Skeletal muscle satellite cell (primary cell): Measurements from ENCODE around the gene CTLA4.
A peak's percentile ranks its signal among the peaks of the same experiment; 100 is the strongest.

ENCODE experiments used
- H3K27me3 ChIP-seq: 2 replicates; pipeline ENCODE4 v1.7.0; 2013; ENCODE audit warnings: low read length; ENCODE audit not compliant: control insufficient read depth, insufficient read depth
- H3K36me3 ChIP-seq: 2 replicates; pipeline ENCODE4 v1.7.0; 2013; ENCODE audit warnings: mild to moderate bottlenecking, control low read depth, low read length; ENCODE audit not compliant: insufficient read depth
- H3K4me1 ChIP-seq: 2 replicates; pipeline ENCODE4 v1.7.0; 2013; ENCODE audit warnings: low read length; ENCODE audit not compliant: control insufficient read depth, insufficient read depth
- H3K4me2 ChIP-seq: 2 replicates; pipeline ENCODE4 v1.7.0; 2013; ENCODE audit warnings: mild to moderate bottlenecking, low read length
- H3K4me3 ChIP-seq: 2 replicates; pipeline ENCODE4 v1.7.0; 2013; ENCODE audit warnings: low read length
- H3K9ac ChIP-seq: 2 replicates; pipeline ENCODE4 v1.7.0; 2013; ENCODE audit warnings: mild to moderate bottlenecking, low read depth, low read length, moderate library complexity
- H3K9me3 ChIP-seq: replicated peaks from 2 replicates; pipeline ENCODE4 v1.7.0; 2013; ENCODE audit warnings: mild to moderate bottlenecking, control low read depth, low read length

The CTLA4 gene

DNA sequence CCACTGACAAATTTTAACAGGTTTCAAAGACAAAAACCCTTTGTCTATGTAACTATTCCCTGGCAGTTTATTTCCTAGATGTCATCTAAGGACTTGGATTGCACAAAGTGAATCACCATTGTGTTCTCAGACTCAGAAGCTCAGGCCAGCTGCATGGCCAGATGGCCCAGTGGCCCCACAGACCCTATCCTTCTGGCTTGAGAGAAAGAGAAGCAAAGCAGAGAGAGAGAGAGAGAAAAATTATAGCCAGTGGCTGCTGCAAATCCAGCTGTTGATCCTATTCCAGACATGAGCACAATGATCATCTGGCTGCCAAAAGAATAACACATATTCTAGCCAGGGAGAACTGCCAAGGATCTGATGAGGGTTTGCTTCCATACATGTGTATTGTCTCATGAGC is 25.8 kb downstream of the CTLA4 start:
- H3K4me3 ChIP-seq: no peak overlapping the region
- no peaks in the 10 kb centered on the region for H3K4me1 ChIP-seq
- no peak overlapping the region for H3K9ac ChIP-seq
- H3K4me2 ChIP-seq: no peak overlapping the region
- no peaks in the 10 kb centered on the region for H3K9me3 ChIP-seq
- no peaks in the 10 kb centered on the region for H3K36me3 ChIP-seq
- H3K27me3 ChIP-seq: no peaks in the 10 kb centered on the region

DNA sequence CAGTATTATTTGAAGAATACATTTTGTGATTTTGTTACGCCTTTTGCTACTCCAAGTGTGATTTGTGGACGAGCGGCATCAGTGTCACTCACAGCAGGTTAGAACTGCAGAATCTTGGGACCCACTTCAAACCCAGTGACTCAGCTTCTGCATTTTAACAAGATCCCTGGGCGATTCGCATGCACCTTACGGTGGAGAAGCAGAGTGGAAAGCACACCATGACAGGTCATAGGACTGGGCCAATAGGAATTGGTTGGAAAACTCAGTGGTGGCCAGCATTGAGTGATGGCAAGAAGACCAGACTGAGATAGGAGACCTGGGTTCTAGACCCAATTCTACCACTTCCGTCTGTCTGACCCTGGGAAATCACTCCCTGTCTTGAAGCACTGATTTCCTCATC is 26.3 kb downstream of the CTLA4 start:
- no peak overlapping the region for H3K4me2 ChIP-seq
- H3K4me1 ChIP-seq: no peaks in the 10 kb centered on the region
- no peaks in the 10 kb centered on the region for H3K36me3 ChIP-seq
- no peak overlapping the region for H3K4me3 ChIP-seq
- no peak overlapping the region for H3K9ac ChIP-seq
- H3K27me3 ChIP-seq: no peaks in the 10 kb centered on the region
- no peaks in the 10 kb centered on the region for H3K9me3 ChIP-seq

DNA sequence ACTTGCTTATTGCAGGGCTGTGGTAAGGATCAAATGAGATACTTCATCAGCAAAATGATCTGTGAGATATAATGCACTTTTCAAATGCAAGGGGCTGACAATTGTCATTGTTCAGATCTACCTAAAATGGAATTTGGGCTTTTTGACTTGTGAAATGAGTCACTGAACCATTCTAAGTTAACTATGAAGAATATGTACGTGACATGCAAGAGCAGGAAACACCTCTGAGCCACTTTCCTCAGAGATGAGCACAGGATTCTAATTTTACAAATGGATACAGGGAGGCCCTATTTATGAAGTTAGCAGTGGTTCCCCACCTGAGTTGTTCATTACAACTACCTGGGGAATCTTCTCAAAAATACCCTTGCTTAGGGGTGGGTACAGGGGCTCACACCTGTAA is 26.7 kb downstream of the CTLA4 start:
- Histone ChIP-seq H3K4me2 (no peak overlapping the region), H3K27me3 (no peaks in the 10 kb centered on the region), H3K4me3 (no peak overlapping the region), H3K9me3 (no peaks in the 10 kb centered on the region), H3K4me1 (no peaks in the 10 kb centered on the region), H3K36me3 (no peaks in the 10 kb centered on the region), H3K9ac (no peak overlapping the region)

DNA sequence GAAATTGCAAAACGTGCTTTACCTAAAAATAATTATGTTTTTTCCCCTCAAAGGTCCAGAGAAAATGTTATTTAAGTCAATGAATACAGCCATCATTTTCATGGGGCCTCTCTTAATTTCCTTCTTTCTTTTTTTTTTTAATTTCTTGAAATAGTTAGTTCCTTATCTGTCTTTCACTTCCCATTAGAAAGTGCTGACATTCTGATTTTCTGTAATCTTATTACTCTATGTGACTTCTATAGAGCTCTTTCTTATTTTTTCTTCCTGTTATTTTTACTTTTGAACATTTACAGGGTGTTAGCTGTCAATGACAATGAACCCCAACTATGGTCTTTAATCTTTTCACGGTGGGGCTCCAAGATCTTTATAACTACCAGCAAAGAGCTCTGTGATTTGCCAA is 30.0 kb downstream of the CTLA4 start:
- Histone ChIP-seq H3K4me3 (no peak overlapping the region), H3K27me3 (peaks cover 5% of the 10 kb centered on the region), H3K4me2 (no peak overlapping the region), H3K9me3 (no peaks in the 10 kb centered on the region), H3K36me3 (no peaks in the 10 kb centered on the region), H3K4me1 (no peaks in the 10 kb centered on the region), H3K9ac (no peak overlapping the region)

DNA sequence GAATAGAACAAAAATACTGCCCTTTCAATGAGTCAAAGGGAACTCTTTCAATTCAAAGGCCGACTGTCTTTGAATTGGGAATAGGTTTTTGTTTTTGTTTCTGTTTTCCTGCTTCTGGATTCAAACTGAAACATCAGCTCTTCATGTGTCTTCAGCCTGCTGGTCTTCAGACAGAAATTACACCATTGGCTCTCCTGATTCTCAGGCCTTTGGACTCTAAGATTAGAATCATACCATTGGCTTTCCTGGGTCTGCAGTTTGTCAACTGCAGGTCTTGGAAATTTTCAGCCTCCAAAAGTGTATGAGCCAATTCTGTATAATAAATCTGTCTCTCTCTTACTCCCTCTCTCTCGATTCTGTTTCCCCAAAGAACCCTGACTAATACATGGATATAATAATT is 31.1 kb downstream of the CTLA4 start:
- H3K9me3 ChIP-seq: no peaks in the 10 kb centered on the region
- H3K4me3 ChIP-seq: no peak overlapping the region
- H3K36me3 ChIP-seq: no peaks in the 10 kb centered on the region
- peaks cover 5% of the 10 kb centered on the region for H3K27me3 ChIP-seq
- H3K4me2 ChIP-seq: no peak overlapping the region
- H3K4me1 ChIP-seq: no peaks in the 10 kb centered on the region
- no peak overlapping the region for H3K9ac ChIP-seq

DNA sequence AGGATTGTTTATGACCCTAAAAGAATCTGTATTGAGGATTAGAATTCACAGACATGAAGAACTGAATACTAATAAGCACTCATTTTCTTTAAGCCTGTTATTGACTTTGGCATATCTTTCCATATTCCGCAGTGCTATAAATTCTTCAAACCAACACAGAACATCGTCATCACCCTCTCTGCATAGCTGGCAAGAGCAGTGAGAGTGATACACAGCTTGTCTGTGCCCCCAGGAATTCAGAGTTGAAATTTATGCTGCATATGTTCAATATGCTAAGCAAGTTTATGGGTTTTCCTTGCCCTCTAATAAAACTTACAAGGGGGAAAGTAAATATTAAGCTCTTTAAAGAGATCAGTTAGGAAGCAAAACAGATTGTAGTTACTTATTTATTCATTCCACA is 32.7 kb downstream of the CTLA4 start:
- Histone ChIP-seq H3K4me2 (no peak overlapping the region), H3K9ac (no peak overlapping the region), H3K4me3 (no peak overlapping the region), H3K36me3 (no peaks in the 10 kb centered on the region), H3K4me1 (no peaks in the 10 kb centered on the region), H3K9me3 (no peaks in the 10 kb centered on the region), H3K27me3 (peaks cover 5% of the 10 kb centered on the region)

DNA sequence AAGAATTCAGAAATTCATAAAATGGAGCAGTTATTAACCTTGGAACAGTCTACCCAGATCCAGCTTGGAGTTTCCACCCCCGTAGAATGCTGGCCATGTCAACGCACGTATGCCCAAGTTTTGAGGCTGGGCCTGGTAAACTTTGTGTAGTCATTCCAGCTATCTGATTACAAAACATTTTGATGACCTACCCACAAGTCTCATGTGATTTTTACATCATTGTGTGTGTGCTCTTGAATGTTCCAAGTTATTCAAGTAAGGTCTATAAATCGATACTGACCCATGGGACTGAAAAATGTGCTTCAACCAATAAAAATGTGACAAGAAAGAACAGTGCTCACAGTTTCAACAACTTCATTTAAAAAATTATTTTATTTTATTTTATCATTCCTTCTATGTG is 36.5 kb downstream of the CTLA4 start:
- Histone ChIP-seq H3K27me3 (peaks cover 5% of the 10 kb centered on the region), H3K9me3 (no peaks in the 10 kb centered on the region), H3K4me2 (no peak overlapping the region), H3K9ac (no peak overlapping the region), H3K4me3 (no peak overlapping the region), H3K36me3 (no peaks in the 10 kb centered on the region), H3K4me1 (peaks cover 5% of the 10 kb centered on the region)

DNA sequence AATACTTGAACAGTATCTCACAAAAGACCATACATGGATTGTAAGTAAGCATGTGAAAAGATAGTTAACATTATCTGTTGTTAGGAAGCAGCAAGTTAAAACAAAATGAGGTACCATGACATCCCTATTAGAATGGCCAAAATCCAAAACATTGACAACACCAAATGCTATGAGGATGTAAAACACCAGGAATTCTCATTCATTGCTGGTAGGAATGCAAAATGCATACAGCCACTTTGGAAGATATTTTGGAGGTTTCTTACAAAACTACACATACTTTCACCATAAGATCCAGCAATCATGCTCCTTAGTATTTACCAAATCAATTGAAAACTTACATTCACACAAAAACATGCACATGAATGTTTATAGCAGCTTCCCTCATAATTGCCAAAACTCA is 38.1 kb downstream of the CTLA4 start:
- Histone ChIP-seq H3K9ac (no peak overlapping the region), H3K27me3 (no peaks in the 10 kb centered on the region), H3K4me2 (no peak overlapping the region), H3K4me1 (peaks cover 10% of the 10 kb centered on the region), H3K36me3 (no peaks in the 10 kb centered on the region), H3K9me3 (no peaks in the 10 kb centered on the region), H3K4me3 (no peak overlapping the region)

DNA sequence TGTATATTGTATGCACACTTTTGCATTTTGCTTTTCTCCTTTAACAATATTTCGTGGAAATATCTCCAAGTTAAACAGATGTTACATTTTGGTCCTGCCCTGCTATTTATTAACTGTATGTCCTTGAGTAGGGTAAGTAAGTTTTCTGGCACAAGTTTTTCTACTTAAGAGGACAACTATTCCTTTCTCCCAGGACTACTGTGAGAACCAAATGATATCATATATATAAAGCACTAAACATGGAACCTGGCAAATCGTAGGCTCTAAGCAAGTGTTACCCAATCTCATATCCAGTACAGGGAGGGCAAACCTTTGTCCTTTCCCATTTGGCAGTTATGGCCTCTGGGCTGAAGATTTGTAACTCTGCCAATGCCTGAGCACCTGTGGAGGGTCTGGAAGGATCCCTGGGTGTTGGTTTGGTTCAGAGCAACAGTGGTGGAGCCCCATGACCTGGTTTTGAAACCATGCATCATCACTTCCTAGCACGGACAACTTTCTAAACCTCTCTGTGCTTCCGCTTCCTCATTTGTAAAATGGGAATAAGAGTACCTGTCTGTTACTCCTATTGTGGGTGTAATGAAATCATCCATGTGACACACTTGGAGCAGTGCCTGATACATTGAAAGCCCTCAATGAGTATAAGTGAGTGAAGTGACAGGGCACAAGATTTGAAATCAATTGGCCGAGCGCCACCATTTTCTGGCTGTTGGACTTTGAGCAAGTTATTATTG is 40.7 kb downstream of the CTLA4 start:
- Histone ChIP-seq H3K9ac (no peak overlapping the region), H3K4me2 (no peak overlapping the region), H3K27me3 (no peaks in the 10 kb centered on the region), H3K4me1 (peaks cover 10% of the 10 kb centered on the region), H3K36me3 (no peaks in the 10 kb centered on the region), H3K9me3 (no peaks in the 10 kb centered on the region), H3K4me3 (no peak overlapping the region)

DNA sequence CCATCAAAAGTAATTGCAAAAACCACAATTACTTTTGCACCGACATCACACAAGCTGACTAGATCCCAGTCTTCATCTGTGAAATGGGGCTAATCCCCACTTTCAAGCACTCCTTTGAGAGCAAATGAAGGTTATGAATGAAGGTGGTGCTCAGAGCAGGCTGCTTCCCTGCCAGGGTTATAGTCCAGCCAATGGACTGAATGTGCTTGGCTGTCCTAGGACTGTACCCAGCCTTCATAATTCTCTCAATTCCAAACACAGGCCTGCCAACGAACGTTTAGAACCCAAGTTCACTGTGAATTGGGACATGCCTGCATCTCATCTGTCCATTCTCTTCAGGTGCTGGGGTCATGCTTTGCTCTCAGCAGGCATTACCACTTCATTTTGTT is 41.2 kb downstream of the CTLA4 start:
- Histone ChIP-seq H3K9me3 (no peaks in the 10 kb centered on the region), H3K36me3 (no peaks in the 10 kb centered on the region), H3K4me3 (no peak overlapping the region), H3K4me2 (peak overlapping the region; percentile 88), H3K27me3 (no peaks in the 10 kb centered on the region), H3K4me1 (peaks cover 10% of the 10 kb centered on the region), H3K9ac (peak overlapping the region; percentile 72)

DNA sequence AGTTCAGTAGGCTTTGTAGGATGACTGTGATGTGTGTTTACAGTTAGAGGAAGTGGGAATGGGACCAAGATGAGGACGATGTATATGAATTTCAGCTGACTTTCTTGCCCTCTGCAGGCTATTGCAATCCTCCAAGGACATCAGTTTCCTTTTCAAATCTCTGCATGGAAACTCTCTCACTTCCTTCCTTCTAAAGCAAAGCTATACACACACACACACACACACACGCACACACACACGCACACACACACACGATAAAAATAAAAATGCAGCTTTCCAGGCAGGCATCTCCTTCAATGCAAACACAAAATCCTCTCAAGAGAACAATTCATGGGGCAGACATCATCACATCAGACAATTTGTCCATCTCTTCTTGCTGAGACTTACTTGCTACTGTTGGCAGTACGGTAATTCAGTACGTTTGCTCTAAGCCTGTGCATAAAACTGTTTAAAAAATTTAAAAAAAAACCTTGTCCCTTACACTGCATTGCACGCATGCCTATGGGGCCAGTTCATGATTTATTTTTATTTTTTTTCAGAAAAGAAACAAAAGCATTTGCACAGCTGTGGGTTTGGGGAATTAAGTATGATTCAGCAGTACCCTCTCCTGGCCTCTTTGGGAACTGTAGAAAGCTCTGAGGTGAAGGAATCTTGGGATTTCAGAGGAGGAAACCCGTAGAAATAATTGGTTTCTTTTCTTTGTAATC is 41.8 kb downstream of the CTLA4 start:
- Histone ChIP-seq H3K4me1 (peaks cover 10% of the 10 kb centered on the region), H3K9ac (peak overlapping the region; percentile 72), H3K36me3 (no peaks in the 10 kb centered on the region), H3K4me3 (peak overlapping the region; percentile 62), H3K27me3 (no peaks in the 10 kb centered on the region), H3K9me3 (no peaks in the 10 kb centered on the region), H3K4me2 (peak overlapping the region; percentile 88)

DNA sequence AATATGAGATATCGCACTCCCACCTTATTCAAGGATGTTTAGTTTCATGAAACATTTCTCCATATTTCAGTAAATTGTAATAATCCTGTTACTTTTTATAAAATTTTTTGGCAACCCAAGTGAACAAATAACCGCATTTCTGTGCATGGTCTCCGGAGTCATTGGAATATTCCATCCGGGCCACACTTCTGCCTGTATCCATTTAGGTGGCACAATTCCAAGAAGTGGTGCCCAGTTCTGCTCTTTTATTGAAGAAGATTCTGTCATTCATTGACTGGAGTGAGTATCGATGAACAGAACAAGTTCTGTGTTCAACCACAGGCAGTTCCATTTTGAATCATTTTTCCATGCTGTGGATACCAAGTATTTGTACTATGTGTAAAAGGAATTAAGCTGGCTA is 42.4 kb downstream of the CTLA4 start:
- peaks cover 10% of the 10 kb centered on the region for H3K4me1 ChIP-seq
- H3K9ac ChIP-seq: peak overlapping the region; percentile 72
- peak overlapping the region; percentile 3 for H3K4me3 ChIP-seq
- no peaks in the 10 kb centered on the region for H3K36me3 ChIP-seq
- no peaks in the 10 kb centered on the region for H3K27me3 ChIP-seq
- peak overlapping the region; percentile 88 for H3K4me2 ChIP-seq
- no peaks in the 10 kb centered on the region for H3K9me3 ChIP-seq
